ENCODE measurements around the gene BCO2. TPM values are rescaled to one million over a fixed set of nuclear protein-coding genes. Genes with fewer than 3 reads are reported as not detected.

The BCO2 gene, protein sequence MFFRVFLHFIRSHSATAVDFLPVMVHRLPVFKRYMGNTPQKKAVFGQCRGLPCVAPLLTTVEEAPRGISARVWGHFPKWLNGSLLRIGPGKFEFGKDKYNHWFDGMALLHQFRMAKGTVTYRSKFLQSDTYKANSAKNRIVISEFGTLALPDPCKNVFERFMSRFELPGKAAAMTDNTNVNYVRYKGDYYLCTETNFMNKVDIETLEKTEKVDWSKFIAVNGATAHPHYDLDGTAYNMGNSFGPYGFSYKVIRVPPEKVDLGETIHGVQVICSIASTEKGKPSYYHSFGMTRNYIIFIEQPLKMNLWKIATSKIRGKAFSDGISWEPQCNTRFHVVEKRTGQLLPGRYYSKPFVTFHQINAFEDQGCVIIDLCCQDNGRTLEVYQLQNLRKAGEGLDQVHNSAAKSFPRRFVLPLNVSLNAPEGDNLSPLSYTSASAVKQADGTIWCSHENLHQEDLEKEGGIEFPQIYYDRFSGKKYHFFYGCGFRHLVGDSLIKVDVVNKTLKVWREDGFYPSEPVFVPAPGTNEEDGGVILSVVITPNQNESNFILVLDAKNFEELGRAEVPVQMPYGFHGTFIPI
- 10 to 100 TPM in 1 of 4 donors, 1 to 10 TPM in 3; 1.2 to 28.2 (median 2.7) TPM for total RNA-seq

DNA sequence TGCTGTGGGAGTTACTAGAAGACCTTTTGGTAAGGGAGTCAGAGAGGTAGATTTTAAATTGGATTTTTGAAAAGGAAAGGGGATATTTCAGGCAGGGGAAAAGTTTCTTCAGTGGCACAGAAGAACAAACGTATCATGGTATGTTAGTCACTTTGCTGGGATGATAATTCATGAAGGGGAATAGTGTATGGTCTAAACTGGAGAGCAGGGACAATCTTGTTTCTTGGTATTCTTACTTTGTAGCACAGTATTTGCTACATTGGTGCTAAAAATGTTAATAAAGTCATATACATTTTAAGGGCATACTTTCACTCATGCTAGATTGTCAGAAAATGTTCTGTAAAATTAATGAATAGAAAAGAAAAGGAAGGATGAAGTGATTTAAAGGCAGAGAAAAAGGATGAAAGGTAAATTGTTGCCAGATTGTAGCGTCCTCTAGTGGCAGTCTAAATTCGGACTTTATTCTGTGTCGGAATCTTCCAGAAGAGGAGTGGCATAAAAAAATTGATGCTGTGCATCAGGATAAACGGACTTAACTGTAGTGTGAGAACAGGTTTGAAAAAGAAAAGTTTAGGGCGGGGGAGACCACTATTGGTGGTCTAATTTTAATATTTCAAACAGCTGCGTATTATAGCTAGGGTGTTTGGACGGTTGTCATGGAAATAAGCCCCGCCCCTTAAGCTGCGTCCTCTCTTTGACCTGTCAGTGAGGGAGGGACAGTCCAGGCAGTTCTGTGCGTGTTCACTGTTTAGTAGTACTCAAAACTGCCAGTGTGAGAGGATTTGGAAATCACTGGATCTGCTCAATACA lies at the start of gene BCO2:
Gene BCO2, plus strand, starts transcription at position 724 of the 810 bp plus-strand sequence. CDS start 90 bp downstream, outside the sequence.
- Histone ChIP-seq H3K9me3 (no peaks in the 10 kb centered on the region), H3K27ac (no peak within 1 kb of the TSS), H3K36me3 (no peaks in the 10 kb centered on the region), H3K27me3 (no peaks in the 10 kb centered on the region), H3K4me1 (peaks cover 7% of the 10 kb centered on the region), H3K4me3 (peak within 1 kb of the TSS; percentile 22)
- peak; percentile 88 to 91 for DNase-seq (ENCODE audit: low spot score in 2 of 2)
- TF ChIP-seq, protein P1, sequence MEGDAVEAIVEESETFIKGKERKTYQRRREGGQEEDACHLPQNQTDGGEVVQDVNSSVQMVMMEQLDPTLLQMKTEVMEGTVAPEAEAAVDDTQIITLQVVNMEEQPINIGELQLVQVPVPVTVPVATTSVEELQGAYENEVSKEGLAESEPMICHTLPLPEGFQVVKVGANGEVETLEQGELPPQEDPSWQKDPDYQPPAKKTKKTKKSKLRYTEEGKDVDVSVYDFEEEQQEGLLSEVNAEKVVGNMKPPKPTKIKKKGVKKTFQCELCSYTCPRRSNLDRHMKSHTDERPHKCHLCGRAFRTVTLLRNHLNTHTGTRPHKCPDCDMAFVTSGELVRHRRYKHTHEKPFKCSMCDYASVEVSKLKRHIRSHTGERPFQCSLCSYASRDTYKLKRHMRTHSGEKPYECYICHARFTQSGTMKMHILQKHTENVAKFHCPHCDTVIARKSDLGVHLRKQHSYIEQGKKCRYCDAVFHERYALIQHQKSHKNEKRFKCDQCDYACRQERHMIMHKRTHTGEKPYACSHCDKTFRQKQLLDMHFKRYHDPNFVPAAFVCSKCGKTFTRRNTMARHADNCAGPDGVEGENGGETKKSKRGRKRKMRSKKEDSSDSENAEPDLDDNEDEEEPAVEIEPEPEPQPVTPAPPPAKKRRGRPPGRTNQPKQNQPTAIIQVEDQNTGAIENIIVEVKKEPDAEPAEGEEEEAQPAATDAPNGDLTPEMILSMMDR (IDR thresholded peaks at IDR 0.05), result peak; percentile 66 to 75
- no peak for TF ChIP-seq POLR2A (IDR thresholded peaks at IDR 0.05)
- WGBS, result 7% methylated on average over 11 of the region's 11 CpGs

DNA sequence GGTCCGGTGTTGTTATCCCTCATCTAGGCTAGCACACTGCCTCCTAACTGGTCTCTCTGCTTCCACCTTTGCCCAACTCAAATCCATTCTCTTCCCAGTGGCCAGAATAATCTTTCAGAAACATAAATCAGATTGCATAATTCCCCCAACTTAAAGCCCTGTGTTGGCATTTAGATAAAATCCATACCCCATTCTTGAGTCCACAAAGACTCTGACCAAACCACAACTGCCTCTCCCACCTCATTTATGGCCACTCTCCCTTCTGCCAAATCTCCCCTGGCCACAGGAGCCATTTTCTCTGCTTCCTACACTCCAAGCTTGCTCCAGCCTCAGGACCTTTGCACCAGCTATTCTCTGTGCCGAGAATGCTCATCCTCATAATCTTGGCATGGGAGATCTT lies 48.3 kb upstream of the BCO2 start:
- no peak for TF ChIP-seq POLR2A (IDR thresholded peaks at IDR 0.05)
- TF ChIP-seq, protein P1 (IDR thresholded peaks at IDR 0.05), result no peak
- TF ChIP-seq POLR2AphosphoS5 (IDR thresholded peaks at IDR 0.05), result no peak
- TF ChIP-seq EP300 (IDR thresholded peaks at IDR 0.05), result no peak
- WGBS, result 90% methylated on average over 2 of the region's 2 CpGs

DNA sequence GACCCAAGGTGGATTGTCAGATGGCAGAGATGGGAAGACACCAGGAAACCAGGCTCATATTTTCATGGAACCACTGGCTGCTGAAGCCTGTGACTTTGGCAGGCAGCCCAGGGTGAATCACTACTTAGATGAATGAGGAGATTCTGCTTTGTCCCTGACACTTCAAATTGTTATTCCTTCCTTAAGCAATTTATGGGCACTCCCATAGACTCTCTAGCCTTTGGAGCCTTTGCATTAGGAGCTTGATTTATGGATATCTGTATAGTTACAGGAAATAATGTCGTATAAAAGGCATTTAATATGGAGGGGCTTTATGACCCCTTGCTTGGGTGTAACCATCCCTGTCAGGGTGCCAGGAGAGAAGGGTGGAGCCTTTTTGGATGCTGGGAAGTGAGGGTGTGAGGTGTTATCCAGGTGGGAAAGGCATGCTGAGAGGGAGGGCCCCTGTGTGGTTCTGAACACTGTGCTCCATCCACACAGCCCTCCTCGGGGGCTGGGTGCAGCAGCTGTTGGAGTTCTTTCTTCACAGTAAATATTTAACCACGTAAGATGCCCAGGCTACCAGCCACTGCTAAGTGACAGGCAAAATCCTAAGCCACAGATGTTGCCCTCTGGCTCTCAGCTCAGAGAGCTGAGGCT lies 46.7 kb upstream of the BCO2 start:
- Histone ChIP-seq H3K36me3 (no peaks in the 10 kb centered on the region), H3K9me3 (no peaks in the 10 kb centered on the region), H3K27ac (peak overlapping the region; percentile 81), H3K4me3 (no peak overlapping the region), H3K27me3 (no peaks in the 10 kb centered on the region), H3K4me1 (peaks cover 37% of the 10 kb centered on the region)
- 46% methylated on average over 3 of the region's 3 CpGs for WGBS
- TF ChIP-seq POLR2A (IDR thresholded peaks at IDR 0.05), result no peak
- TF ChIP-seq POLR2AphosphoS5 (IDR thresholded peaks at IDR 0.05), result no peak
- TF ChIP-seq EP300 (IDR thresholded peaks at IDR 0.05), result no peak
- TF ChIP-seq, protein P1 (IDR thresholded peaks at IDR 0.05), result no peak
- peak in 1 of 2 donors; percentile 77 for DNase-seq (ENCODE audit: low spot score in 2 of 2)

More for the DNA sequence above, 48.3 kb upstream of the BCO2 start:
- DNase-seq (ENCODE audit: low spot score in 2 of 2), result no peak
- no peaks in the 10 kb centered on the region for H3K36me3 ChIP-seq
- H3K27ac ChIP-seq, result no peak overlapping the region
- H3K4me1 ChIP-seq, result peaks cover 34% of the 10 kb centered on the region
- no peaks in the 10 kb centered on the region for H3K9me3 ChIP-seq
- no peaks in the 10 kb centered on the region for H3K27me3 ChIP-seq
- H3K4me3 ChIP-seq, result no peak overlapping the region

DNA sequence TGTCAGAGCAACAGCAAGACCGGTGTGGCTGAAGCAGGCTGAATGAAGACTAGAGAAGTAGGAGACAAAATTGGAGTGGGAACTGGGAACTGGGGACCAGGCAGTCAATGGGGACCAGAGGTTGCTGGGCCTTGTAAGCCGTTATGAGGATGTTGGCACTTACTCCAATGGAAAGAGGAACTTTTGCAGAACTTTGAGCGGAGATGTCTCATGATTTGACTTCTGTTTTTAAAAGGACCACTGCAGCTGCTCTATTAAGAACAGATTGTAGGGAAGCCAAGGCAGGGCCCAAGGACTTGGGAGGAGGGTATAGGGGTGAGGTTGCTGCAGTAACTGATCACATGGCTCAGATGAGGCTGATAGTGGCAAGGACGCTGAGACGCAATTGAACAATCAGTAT lies 45.7 kb upstream of the BCO2 start:
- no peak for DNase-seq (ENCODE audit: low spot score in 2 of 2)
- WGBS, result 58% methylated on average over 5 of the region's 5 CpGs
- Histone ChIP-seq H3K36me3 (no peaks in the 10 kb centered on the region), H3K4me1 (peaks cover 37% of the 10 kb centered on the region), H3K4me3 (no peak overlapping the region), H3K27me3 (no peaks in the 10 kb centered on the region), H3K9me3 (no peaks in the 10 kb centered on the region), H3K27ac (peak overlapping the region; percentile 81)
- TF ChIP-seq POLR2A (IDR thresholded peaks at IDR 0.05), result no peak
- TF ChIP-seq, protein P1 (IDR thresholded peaks at IDR 0.05), result no peak
- TF ChIP-seq EP300 (IDR thresholded peaks at IDR 0.05), result no peak
- TF ChIP-seq POLR2AphosphoS5 (IDR thresholded peaks at IDR 0.05), result no peak
